Fibroblast of gingiva (primary cell): ENCODE results near the gene HAND1.

Experiments used
- DNase-seq: peaks from one replicate; pipeline ENCODE4 v3.0.0-alpha.2; 2011; ENCODE audit warnings: low read depth

The HAND1 gene

DNA sequence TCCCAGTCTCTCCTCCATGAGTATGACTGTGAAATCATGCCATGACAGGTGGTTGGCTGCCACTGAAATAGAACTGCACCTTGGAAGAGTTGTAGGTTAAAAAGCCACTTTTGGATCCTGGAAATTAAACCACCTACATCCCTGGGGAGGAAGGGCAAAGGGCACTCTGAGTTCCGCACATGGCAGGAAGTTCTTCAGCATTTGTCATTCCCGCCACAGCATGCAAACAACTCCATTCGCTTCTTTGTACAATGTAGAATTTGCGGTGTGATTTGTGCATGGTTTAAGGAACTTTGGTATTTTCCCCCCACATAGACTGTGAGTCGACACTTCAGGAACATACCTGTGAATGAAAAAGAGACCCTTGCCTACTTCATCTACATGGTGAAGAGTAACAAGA lies 22.4 kb downstream of the HAND1 start:
- DNase-seq, result no peak

DNA sequence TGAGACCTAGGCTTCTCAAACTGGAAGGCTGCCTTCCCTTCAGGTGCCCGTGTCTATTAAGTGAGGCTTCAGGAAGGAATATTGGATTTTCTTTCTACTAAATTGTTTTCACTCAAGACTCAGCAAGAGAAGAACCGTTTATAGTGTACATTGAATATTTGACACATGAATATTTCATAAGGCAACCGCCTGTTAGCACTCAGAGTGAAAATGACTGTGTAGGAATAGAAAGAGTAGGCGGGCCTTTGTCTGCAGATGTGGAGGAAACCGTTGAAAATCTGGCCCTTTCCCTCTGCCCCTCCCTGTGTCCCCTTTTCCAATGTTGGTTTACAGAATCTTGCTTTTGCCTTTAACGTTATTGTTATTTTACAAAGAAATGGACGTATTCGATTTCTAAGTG lies 26.1 kb downstream of the HAND1 start:
- no peak for DNase-seq

DNA sequence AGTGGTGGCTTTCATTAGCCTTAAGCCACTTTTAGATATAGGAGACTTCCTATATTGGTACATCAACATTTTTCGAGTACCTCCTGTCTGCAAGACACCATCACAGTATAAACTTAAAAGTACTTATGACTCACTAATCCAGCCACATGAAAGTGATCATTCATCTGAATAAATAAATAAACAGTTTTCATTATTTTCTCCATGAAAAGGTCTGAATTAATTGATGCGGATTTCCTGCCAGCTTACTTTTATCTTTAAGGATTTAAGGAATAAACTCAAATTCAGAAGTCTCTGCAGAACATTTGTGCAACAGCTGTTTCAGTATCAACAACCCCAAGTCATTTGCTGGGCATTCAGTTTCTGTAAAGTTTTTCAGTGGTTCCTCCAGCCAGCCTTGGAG lies 28.2 kb downstream of the HAND1 start:
- peak; percentile 15 for DNase-seq

DNA sequence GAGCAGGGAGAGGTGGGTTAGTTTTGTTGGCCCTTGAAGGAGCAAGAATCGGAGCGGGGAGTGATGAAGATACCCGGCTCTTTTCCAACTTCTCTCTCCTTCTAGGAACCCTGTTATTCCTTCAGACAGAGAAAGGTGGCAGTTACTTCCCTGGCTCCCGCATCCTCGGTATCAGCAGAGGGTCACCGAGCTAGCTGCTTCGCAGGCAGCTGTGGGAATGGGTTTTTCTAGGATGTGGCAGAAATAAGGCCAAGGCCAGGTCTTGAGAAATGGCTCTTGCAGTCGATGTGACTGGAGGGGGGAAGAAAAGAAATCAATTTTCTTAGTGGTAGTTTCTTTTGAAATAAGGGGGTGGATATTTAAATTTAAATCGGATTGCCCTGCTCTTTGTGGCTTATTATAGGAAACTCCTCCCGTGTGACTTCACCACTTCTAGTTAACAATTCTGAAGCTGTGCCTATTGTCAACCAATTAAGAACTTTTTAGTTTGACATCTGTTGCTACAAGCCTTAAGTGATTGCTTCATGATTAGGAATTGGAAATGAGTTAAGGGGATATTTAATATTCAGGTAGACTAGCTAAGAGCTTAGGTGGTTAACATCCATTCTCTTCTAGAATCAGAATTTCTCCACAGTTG lies 30.8 kb downstream of the HAND1 start:
- DNase-seq, result no peak

DNA sequence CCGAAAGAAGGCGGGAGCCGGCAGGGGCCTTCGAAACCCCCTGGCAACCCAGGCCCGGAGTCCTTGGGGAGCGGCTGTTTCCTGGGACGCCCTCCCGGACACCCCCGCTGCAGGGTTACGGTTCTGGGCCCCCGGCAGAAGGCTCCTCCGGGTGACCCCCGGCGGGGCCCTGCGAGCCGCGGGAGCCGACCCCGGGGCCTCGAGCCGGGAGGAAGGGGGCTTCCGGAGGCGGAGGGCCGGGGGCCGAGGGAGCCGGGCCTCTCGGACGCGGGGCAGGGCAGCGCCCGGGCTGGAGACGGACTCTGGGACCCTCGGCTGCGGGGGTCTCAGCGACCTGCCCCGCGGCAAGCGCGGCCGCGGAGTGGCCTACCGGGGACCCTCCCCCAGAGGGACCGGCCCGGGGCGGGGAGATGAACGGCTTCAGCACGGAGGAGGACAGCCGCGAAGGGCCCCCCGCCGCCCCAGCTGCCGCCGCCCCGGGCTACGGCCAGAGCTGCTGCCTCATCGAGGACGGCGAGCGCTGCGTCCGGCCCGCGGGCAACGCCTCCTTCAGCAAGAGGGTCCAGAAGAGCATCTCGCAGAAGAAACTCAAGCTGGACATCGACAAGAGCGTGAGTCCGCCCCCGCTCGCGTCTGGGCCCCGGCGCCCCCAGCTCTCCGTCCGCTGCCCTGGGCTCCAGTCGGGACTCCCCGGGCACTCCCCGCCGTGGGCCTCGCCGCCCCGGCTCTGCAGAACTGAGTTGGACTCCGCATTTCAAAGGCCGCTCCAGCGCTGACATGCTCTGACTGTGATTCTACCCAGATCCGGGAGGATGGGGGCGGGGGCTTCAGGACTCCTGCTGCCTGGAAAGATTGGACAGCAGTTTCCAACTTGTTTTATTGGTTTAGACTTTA lies 31.6 kb downstream of the HAND1 start:
- peak; percentile 36 for DNase-seq

DNA sequence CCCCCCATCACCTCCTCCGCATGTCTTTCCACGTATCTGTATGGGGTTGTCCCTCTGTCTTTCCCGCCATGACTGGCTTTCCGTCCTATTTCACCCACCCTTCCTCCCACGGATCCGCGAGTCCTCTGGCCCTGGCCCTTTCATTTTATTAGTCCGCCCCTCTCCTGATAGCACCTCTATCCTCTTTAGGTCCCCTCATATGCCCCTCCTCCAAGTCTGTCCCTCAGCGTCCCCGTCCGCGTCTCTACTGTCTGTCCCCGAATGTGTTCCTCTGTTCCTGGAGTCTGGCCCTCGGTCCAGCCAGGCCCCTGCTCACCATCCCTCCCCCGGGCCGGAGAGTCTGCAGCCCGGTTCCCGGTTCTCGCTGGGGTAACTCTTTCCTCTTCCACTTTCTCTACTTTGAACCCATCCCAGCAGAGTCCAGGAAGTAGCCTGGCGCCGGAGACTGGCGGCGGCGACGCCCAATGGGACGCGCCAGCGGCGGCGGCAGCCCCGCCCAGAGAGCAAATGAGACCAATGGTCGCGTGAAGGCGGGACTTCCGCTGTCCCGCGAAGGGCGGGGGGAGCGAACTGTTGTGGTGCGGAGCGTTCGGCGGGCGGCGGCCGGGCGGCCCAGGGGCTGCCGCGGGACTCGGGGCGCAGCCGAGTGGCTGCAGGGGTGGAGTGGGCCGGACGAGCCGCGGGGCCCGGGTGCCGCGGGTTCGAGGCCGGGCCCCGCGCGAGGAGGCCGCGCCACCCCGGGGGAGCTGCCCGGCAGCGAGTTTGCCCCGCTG lies 32.4 kb downstream of the HAND1 start, which contains the start of gene SAP30L:
Gene SAP30L, plus strand, starts transcription at position 576 of the 773 bp plus-strand sequence. CDS start 608 bp downstream, outside the sequence.
- peak; percentile 92 for DNase-seq

DNA sequence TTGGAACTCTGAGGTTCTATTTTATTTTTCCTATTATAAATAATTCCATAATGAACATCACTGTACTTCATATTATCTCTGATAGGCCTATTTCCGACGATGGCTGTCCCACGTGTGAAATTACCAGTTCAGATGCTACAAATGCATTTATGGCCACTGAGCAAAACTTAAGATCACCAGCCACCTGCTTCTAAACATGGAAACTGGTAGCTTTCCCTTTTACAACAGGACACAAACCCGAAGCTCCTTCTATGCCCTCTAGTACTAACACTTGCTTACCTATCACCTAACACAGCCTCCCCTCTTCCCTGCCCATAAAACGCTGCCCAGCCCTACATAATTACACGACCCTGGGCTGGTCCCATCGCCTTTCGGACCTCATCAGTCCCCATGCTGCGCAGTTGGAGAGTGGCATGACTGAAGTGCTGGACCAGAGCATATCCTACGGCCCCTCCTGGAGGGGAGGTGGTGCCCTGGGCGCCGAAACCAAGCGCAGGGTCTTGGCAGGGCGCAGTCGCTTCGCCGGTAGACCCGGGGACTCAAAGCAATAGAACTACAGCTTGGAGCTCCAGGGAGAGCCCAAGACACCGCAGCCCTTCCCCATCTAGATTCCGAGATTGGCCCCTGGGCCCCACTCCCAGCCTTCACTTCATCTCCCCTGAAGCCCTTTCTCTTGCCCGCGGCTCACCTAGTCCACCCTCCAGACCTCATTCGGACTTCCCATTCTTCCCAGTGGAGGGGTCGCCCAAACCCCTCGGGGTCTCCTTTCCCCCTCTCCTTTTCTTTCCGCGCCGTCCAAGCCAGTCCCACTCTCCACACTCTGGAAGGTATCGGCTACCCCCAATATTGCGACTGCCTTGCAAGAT lies 33.2 kb downstream of the HAND1 start:
- DNase-seq, result no peak

DNA sequence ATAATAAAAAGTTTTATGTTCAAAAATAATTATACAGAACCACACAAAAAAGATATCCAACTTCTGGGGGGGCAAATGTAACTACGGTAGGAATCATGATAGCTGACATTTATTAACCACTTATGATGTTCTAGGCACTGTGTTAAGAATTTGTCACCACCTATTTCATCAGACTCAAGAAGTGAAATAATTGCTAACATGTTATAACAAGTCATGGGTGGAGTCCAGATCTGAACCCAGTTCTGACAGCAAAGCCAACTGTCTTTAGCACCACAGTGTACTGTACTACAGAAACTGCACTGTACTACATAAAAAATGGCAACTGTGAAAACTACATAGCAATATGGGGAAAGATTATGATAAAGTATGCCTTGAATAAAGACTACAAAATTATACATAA lies 35.2 kb downstream of the HAND1 start:
- DNase-seq, result no peak

DNA sequence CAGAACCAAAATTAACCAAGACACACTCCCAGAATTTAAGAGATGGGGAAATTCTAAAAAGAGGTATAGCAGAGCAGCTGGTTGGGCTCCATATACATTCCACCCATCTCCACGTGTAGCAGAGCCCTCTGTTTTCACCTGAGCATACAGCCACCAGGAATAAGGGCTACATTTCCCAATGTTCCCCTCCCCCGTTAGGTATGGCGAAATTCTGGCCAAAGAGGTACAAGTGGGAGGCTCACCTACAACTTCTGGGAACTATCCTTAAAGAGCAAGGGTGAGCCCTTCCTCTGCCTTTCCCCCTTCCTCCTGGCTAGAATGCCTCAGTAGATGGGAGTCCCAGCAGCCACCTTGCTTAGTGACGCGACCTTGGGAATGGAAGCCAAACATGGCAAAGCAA lies 37.5 kb downstream of the HAND1 start:
- DNase-seq, result no peak

DNA sequence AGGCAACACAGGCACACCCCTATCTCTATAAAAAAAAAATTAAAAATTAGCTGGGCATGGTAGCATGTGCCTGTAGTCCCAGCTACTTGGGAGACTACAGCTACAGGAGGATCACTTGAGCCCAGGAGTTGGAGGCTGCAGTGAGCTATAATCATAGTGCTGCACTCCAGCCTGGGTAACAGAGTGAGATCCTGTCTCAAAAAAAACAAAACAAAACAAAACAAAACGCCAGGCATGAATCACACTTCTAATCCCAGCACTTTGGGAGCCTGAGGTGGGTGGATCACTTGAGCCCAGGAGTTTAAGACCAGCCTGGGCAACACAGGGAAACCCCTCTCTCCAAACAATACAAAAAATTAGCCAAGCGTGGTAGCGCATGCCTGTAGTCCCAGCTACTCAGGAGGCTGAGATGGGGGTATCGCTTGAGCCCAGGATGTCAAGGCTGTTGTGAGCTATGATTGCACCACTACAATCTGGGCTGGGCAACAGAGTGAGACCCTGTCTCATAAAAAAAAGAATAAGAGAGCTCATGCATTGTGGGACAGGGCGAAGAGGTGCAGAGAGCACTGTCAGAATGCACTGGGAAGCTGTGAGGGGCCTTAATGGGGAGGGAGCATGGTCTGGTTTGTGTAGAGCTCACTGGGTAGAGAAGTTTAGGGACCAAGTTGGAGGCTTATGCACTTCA lies 40.6 kb downstream of the HAND1 start:
- no peak for DNase-seq

DNA sequence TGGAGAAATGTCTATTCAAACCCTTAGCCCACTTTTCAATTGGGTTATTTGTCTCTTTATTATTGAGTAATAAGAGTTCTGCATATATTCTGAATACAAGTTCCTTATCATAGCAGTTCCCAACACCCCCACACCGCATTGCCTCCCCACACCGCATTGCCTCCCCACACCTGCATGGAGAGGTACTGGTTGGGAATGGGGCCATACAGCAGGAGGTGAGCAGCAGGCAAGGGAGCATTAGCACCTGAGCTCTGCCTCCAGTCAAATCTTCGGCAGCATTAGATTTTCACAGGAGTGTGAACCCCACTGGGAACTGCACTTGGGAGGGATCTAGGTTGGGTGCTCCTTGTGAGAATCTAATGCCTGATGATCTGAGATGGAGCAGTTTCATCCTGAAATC lies 42.8 kb downstream of the HAND1 start:
- DNase-seq, result no peak

DNA sequence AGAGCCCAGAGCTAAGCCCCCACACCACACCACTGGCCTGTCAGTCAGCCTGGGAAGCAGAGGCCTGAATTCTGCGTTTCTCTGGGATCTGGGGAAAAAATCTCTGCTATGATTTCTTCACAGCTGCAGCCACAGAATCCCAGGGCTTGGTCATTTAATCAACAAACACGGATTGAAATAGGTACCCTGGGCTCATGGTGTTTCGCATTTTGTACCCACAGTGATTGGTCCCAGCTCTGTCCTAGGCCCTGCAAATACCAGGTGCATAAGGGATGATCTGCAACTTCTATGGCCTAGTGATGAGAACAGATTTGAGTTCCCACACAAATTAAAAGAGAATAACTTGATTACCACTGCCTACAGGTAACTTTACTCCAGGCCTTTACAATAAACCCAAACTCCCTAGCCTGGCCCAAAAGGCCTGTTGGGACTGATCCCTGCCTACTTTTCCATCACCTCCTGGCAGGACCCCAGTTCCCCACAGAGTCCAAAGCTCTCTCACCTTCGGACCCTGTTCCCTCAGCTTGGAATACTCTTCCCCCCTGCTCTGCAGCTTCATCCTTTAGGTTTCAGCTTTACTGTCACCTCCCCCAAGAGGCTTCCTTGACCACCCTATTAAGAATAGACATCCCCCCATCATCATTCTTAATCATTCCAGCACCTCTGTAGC lies 46.9 kb downstream of the HAND1 start:
- DNase-seq, result no peak

DNA sequence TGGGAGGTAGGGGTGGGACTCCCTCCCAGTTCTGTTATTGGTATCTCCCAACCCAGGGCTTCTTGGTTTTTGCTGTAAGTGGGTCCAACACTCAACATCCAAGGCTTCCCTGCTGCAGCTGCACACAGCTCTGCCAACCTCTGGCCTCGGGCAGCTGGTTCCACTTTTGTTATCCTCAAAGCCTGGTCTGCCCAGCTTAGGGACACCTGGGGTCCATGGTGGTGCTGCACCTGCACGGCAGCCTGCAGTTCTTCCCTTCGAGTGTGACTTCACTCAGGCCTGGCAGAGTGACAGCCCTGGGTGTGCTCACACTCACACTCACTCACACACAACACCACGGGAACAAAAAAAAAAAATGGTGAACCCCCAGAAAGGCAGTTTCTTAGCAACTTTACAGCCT lies 47.6 kb downstream of the HAND1 start:
- no peak for DNase-seq

DNA sequence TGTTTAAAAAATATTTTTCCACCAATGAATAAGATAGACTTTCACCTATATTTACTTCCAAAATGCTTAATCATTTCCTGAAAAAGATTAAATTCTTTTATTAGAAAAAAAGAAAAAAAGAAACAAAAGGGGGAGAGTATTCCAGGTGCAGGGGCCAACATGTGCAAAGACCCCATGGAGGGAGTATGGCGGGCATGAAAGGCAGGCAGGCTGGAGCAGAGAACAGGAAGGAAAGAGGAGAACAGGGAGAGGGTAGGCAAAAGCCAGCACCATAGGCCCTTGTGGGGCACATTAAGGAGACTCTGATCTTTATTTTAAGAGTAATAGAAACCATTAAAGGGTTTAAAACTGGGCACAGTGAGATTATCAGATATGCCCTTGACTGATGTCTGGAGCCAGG lies 48.7 kb downstream of the HAND1 start:
- no peak for DNase-seq

DNA sequence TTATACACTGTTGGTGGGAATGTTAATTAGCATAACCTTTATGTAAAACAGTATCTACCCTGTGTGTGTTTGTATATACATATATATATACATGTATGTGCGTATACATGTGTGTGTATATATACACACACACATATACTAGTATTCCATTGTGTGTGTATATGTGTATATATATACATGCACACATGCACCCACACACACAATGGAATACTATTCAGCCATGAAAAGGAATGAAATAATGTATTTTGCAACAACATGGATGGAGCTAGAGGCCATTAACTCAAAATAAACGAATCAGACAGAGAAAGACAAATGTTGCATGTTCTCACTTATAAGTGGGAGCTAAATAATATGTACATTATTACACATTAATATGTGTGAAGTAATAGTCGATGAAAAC lies 49.8 kb downstream of the HAND1 start:
- DNase-seq, result no peak
